ENCODE data around the gene PIANP.
"Not testable (repeated sequence)": the region's sequence is repeated elsewhere in the genome, so short reads cannot be mapped to it uniquely, and the experiment has no call there.

PIANP gene, protein sequence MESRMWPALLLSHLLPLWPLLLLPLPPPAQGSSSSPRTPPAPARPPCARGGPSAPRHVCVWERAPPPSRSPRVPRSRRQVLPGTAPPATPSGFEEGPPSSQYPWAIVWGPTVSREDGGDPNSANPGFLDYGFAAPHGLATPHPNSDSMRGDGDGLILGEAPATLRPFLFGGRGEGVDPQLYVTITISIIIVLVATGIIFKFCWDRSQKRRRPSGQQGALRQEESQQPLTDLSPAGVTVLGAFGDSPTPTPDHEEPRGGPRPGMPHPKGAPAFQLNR

DNA sequence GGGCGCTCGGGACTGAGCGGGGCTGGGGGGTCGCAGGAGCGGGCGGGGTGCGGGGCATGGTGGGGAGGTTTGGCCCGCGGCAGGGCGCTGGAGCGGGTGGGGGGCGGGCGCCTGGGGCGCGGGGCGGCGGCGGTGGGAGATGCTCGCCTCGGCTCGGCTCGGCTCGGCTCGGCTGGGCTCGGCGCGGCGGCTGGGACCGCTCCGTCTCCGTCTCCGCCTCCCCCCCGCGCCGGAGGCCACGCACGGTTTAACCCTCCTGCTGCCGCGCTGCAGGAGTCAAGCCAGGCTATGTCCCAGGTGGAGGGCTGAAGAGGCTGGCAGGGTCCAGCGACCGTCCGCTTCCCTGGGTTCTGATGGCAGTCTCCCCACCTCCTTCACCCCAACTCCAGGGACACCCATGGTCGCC, at the start of gene PIANP:
Gene PIANP (minus strand): TSS at position 170 of the 406 bp plus-strand sequence. CDS start 2,754 bp downstream, outside the sequence.
- Histone ChIP-seq H3K9me3 (ENCODE audit: control insufficient read depth, insufficient read depth, low read length) (no peaks in the 10 kb centered on the region), H3K27me3 (ENCODE audit: control insufficient read depth, insufficient read depth, low read length) (peaks cover 24% of the 10 kb centered on the region), H3K36me3 (ENCODE audit: control insufficient read depth, insufficient read depth, low read length) (peaks cover 2% of the 10 kb centered on the region), H3K4me3 (ENCODE audit: low read depth, low read length) (peak within 1 kb of the TSS; percentile 83), H3K9ac (ENCODE audit: low read depth, low read length) (peak within 1 kb of the TSS; percentile 51), H3K4me1 (ENCODE audit: control insufficient read depth, insufficient read depth, low read length) (peaks cover 3% of the 10 kb centered on the region)

DNA sequence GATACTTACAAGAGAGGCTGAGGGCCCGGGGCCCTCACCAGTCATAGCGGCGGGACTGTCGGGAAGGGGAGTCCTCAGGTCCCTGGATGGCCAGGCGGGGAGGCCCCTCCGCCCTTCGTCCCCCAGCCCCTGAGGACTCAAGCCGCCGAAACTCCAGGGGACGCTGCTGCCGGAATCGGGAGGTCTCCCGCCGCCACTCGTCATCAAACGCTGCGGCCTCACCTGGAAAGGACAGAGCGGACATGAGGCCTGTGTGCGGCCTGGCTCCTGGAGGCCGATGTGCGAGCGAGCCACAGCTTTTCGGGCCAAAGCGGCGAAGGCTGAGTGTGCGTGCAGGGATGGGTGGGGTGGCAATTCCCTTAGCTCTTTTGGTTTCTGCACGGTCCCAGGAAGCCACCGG, 48.1 kb upstream of the PIANP start:
- no peak overlapping the region for H3K4me3 ChIP-seq (ENCODE audit: low read depth, low read length)
- no peak overlapping the region for H3K9ac ChIP-seq (ENCODE audit: low read depth, low read length)
- peaks cover 4% of the 10 kb centered on the region for H3K4me1 ChIP-seq (ENCODE audit: control insufficient read depth, insufficient read depth, low read length)
- peaks cover 48% of the 10 kb centered on the region for H3K36me3 ChIP-seq (ENCODE audit: control insufficient read depth, insufficient read depth, low read length)
- H3K9me3 ChIP-seq (ENCODE audit: control insufficient read depth, insufficient read depth, low read length) = no peaks in the 10 kb centered on the region
- no peaks in the 10 kb centered on the region for H3K27me3 ChIP-seq (ENCODE audit: control insufficient read depth, insufficient read depth, low read length)

DNA sequence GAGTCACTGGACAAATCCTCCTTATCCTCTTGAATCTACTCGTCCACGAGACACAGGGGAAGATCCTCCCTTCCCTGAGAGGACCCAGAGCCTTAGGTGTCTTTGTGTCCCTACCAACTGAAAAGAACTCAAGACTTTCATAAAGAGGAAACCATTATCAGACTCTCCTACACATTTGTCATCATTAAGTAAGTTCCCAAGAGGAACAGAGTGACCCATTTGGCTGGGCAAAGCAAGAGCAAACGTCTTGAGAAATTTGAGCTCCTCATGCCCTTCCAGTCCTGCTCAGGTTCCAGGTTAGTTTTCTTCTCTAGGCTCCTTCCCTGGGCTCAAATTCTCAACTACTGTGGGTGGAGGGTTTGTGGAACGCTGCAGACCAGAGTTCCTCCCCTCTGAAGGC, 46.6 kb upstream of the PIANP start:
- Histone ChIP-seq H3K36me3 (ENCODE audit: control insufficient read depth, insufficient read depth, low read length) (peaks cover 47% of the 10 kb centered on the region), H3K9me3 (ENCODE audit: control insufficient read depth, insufficient read depth, low read length) (no peaks in the 10 kb centered on the region), H3K27me3 (ENCODE audit: control insufficient read depth, insufficient read depth, low read length) (no peaks in the 10 kb centered on the region), H3K4me3 (ENCODE audit: low read depth, low read length) (no peak overlapping the region), H3K4me1 (ENCODE audit: control insufficient read depth, insufficient read depth, low read length) (peaks cover 3% of the 10 kb centered on the region), H3K9ac (ENCODE audit: low read depth, low read length) (no peak overlapping the region)

DNA sequence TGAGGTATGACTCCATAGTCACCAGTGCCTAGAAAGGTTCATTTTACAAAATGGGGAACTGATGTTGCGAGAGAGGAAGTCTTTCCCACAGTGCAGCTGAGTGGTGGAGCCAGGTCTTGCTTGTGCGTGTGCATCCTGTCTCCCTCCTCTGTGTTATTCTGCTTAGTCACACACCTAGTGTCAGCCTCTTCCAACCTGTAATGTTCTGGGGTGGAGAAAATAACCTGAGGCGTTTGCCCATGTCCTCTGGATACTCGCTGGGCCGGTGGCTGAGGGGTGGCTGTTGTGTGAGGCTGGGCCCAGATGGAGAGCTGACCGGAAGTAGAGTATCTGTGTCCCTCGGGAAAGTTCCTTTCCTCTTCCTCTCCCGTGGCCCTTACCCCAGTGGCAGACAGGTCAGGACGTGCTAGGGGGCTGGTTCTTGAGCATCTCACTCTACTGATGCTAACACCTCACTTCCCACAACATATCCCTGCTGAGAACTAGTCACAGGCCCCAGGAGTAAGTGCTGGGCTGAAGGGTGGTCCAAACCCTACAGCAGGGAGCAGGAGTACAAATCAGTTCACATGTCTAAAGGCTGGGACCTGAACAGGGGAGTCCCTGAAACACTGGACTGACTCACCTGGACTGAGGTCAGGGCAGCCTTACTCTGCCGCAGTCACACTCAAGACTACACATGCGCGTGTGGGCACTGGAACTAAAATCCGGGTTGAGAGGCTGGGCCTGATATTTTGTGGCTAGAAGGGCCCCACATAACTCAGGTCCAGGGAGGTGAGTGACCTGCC, 45.3 kb upstream of the PIANP start:
- Histone ChIP-seq H3K4me1 (ENCODE audit: control insufficient read depth, insufficient read depth, low read length) (no peaks in the 10 kb centered on the region), H3K27me3 (ENCODE audit: control insufficient read depth, insufficient read depth, low read length) (no peaks in the 10 kb centered on the region), H3K9me3 (ENCODE audit: control insufficient read depth, insufficient read depth, low read length) (no peaks in the 10 kb centered on the region), H3K36me3 (ENCODE audit: control insufficient read depth, insufficient read depth, low read length) (peaks cover 37% of the 10 kb centered on the region), H3K4me3 (ENCODE audit: low read depth, low read length) (no peak overlapping the region), H3K9ac (ENCODE audit: low read depth, low read length) (no peak overlapping the region)

DNA sequence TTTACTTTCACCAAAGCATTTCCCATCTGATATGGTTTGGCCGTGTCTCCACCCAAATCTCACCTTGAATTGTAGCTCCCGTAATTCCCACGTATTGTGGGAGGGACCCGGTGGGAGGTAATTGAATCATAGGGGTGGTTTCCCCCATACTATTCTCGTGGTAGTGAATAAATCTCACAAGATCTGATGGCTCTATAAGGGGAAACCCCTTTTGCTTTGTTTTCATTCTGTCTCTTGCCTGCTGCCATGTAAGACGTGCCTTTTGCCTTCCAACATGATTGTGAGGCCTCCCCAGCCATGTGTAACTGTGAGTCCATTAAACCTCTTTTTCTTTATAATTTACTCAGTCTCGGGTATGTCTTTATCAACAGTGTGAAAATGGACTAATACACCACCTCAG, 42.7 kb upstream of the PIANP start:
- H3K9ac ChIP-seq (ENCODE audit: low read depth, low read length); H3K4me3 ChIP-seq (ENCODE audit: low read depth, low read length); H3K9me3 ChIP-seq (ENCODE audit: control insufficient read depth, insufficient read depth, low read length); H3K27me3 ChIP-seq (ENCODE audit: control insufficient read depth, insufficient read depth, low read length); H3K4me1 ChIP-seq (ENCODE audit: control insufficient read depth, insufficient read depth, low read length): not testable (repeated sequence)
- H3K36me3 ChIP-seq (ENCODE audit: control insufficient read depth, insufficient read depth, low read length) = peaks cover 13% of the 10 kb centered on the region

DNA sequence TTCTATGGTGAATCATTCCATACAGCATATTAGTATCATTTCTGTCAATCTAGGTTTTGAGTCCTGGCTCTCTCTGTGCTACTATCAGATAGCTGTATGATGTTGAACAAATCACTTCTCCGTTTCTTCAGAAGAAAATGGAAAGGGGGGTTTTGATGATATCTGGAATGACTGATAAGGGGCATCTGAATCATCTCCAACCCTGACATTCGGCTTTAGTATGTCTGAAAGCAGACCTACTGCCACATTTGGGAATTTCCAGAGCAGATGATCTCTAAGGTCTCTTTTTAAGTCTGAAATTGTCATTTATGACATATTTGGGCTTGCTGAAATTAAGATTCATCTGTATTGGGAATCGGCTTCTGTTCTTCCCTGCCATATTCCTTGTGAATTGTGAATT, 42.2 kb upstream of the PIANP start:
- peaks cover 8% of the 10 kb centered on the region for H3K36me3 ChIP-seq (ENCODE audit: control insufficient read depth, insufficient read depth, low read length)
- H3K4me1 ChIP-seq (ENCODE audit: control insufficient read depth, insufficient read depth, low read length) = no peaks in the 10 kb centered on the region
- no peak overlapping the region for H3K4me3 ChIP-seq (ENCODE audit: low read depth, low read length)
- H3K27me3 ChIP-seq (ENCODE audit: control insufficient read depth, insufficient read depth, low read length) = no peaks in the 10 kb centered on the region
- no peak overlapping the region for H3K9ac ChIP-seq (ENCODE audit: low read depth, low read length)
- H3K9me3 ChIP-seq (ENCODE audit: control insufficient read depth, insufficient read depth, low read length) = no peaks in the 10 kb centered on the region

DNA sequence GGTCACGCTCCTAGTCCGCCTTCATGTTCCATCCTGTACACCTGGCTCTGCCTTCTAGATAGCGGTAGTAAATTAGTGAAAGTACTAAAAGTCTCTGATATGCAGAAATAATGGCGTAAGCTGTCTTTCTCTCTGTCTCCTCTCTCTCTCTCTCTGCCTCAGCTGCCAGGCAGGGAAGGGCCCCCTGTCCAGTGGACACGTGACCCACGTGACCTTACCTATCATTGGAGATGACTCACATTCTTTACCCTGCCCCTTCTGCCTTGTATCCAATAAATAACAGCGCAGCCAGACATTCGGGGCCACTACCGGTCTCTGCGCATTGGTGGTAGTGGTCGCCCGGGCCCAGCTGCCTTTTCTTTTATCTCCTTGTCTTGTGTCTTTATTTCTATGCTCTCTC, 41.5 kb upstream of the PIANP start:
- not testable (repeated sequence) for H3K4me3 ChIP-seq (ENCODE audit: low read depth, low read length); H3K4me1 ChIP-seq (ENCODE audit: control insufficient read depth, insufficient read depth, low read length)

DNA sequence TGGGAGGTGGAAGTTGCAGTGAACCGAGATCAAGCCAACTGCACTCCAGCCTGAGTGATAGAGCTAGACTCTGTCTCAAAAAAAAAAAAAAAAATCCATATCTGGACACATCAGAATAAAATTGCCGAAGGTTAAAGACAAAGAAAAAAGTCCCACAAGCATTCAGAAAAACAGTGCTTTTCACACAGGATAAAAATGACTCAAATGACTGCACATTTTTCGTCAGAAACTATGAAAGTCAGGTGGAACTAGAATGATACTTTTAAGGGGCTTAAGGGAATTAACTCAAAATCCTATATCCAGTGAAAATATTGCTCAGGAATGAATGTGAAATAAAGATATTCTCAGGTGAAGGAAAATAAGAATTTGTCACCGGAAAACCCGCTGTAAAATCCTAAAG, 36.1 kb upstream of the PIANP start:
- H3K9me3 ChIP-seq (ENCODE audit: control insufficient read depth, insufficient read depth, low read length) = no peaks in the 10 kb centered on the region
- H3K4me1 ChIP-seq (ENCODE audit: control insufficient read depth, insufficient read depth, low read length) = no peaks in the 10 kb centered on the region
- no peaks in the 10 kb centered on the region for H3K27me3 ChIP-seq (ENCODE audit: control insufficient read depth, insufficient read depth, low read length)
- H3K9ac ChIP-seq (ENCODE audit: low read depth, low read length) = no peak overlapping the region
- peaks cover 6% of the 10 kb centered on the region for H3K36me3 ChIP-seq (ENCODE audit: control insufficient read depth, insufficient read depth, low read length)
- no peak overlapping the region for H3K4me3 ChIP-seq (ENCODE audit: low read depth, low read length)

More for the DNA sequence above, 41.5 kb upstream of the PIANP start:
- not testable (repeated sequence) for H3K9me3 ChIP-seq (ENCODE audit: control insufficient read depth, insufficient read depth, low read length); H3K9ac ChIP-seq (ENCODE audit: low read depth, low read length); H3K36me3 ChIP-seq (ENCODE audit: control insufficient read depth, insufficient read depth, low read length); H3K27me3 ChIP-seq (ENCODE audit: control insufficient read depth, insufficient read depth, low read length)

DNA sequence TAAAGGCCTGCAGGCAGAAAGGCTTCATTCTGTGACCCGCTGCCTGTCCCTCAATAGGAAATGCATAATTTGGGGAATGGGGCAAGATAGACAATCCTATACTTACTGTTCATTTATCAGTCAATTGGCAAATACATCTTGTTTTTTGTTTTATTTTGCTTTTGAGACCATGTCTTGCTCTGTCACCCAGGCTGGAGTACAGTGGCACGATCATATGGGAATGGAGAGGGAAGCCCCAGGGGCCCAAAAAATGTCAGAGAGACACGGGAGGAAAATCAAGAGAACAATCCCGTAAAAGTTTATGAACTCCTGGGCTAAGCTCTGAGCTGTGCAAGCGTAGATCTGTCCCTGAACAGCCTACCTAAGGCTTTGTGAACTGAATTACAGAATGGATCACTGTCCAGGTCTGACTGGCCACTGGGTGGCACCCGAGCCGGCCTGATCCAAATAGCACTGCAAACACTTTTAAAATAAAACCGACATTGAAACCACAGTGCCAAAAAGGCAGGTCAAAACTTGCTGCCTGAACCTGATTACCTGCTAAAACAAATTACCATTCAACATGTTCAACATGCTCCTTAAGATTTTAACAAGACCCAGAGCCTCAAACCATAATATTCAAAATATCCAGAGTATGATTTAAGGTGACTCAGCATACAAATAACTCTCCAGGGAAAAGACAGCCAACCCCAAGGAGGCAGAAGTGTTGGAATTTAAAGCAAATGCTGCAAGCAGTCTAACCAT, 35.0 kb upstream of the PIANP start:
- Histone ChIP-seq H3K4me3 (ENCODE audit: low read depth, low read length) (no peak overlapping the region), H3K36me3 (ENCODE audit: control insufficient read depth, insufficient read depth, low read length) (peaks cover 14% of the 10 kb centered on the region), H3K9ac (ENCODE audit: low read depth, low read length) (peak overlapping the region; percentile 37), H3K4me1 (ENCODE audit: control insufficient read depth, insufficient read depth, low read length) (no peaks in the 10 kb centered on the region), H3K9me3 (ENCODE audit: control insufficient read depth, insufficient read depth, low read length) (no peaks in the 10 kb centered on the region), H3K27me3 (ENCODE audit: control insufficient read depth, insufficient read depth, low read length) (no peaks in the 10 kb centered on the region)

DNA sequence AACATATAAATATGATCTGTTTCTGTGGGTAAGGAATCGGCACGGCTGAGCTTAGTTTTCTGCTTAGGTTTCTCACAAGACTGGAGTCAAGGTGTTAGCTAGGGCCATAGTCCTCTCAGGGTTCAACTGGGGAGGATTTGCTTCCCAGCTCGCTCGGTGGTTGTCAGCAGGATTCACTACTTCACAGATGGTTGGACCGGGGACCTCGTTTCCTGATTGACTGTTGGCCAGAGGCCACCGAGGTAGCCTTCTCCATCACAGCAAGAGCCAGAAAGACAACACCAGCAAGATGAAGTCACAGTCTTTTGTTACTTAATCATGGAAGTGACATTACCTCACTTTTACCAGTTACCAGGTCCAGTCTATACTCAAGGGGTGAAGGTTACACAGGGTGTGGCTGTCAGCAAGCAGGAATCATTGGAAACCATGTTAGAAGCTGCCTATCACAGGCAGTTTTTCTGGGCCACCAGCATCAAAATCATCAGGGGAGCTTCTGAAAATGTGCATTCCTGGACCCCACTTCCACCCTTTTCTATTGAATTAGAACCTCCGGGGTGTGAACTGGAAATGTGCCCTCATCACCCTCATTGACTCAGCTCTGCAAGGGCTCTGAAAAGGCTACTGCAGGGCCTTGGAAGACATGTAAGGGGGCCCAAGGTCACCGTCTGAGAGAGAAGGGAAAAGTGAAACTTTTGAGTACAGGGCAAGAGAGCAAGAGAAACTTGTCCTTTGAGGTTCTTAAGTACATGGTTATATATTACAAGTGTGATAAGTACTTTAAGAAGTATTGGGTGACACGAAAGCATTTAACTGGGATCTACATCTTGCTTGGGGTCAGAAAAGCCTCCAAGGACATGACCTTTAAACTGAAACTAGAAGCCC, 34.1 kb upstream of the PIANP start:
- Histone ChIP-seq H3K4me3 (ENCODE audit: low read depth, low read length) (no peak overlapping the region), H3K36me3 (ENCODE audit: control insufficient read depth, insufficient read depth, low read length) (peaks cover 17% of the 10 kb centered on the region), H3K27me3 (ENCODE audit: control insufficient read depth, insufficient read depth, low read length) (no peaks in the 10 kb centered on the region), H3K9ac (ENCODE audit: low read depth, low read length) (no peak overlapping the region), H3K9me3 (ENCODE audit: control insufficient read depth, insufficient read depth, low read length) (no peaks in the 10 kb centered on the region), H3K4me1 (ENCODE audit: control insufficient read depth, insufficient read depth, low read length) (no peaks in the 10 kb centered on the region)

DNA sequence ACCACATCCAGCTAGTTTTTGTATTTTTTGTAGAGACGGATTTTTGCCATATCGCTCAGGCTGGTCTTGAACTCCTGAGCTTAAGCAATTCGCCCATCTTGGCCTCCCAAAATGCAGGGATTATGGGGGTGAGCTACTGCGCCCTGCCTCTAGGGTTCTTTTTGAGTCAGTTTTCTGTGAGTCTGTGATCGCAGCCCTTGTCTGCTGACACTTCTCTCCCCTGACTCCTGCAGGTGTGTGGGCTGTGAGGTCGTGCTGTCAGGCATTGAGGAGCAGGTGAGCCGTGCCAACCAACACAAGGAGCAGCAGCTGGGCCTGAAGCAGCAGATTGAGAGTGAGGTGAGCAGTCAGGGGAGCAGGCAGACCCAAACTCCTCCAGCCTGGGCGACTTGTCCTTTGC, 29.6 kb upstream of the PIANP start:
- Histone ChIP-seq H3K4me3 (ENCODE audit: low read depth, low read length) (no peak overlapping the region), H3K36me3 (ENCODE audit: control insufficient read depth, insufficient read depth, low read length) (peaks cover 29% of the 10 kb centered on the region), H3K9me3 (ENCODE audit: control insufficient read depth, insufficient read depth, low read length) (no peaks in the 10 kb centered on the region), H3K4me1 (ENCODE audit: control insufficient read depth, insufficient read depth, low read length) (no peaks in the 10 kb centered on the region), H3K9ac (ENCODE audit: low read depth, low read length) (no peak overlapping the region), H3K27me3 (ENCODE audit: control insufficient read depth, insufficient read depth, low read length) (no peaks in the 10 kb centered on the region)
